SK-N-SH (cell line): ENCODE results near the gene DAGLA. TPM values are rescaled to one million over a fixed set of nuclear protein-coding genes. Genes with fewer than 3 reads are reported as not detected.

Experiments
- CTCF ChIA-PET: fragments of 300-600, 350-600 bp; formaldehyde crosslinking; extraction: SDS; loops from one replicate; lab custom pipeline; 2021; lab: Yijun Ruan, JAX
- POLR2A ChIA-PET: fragments of 350-600 bp; sonication (Branson Sonifier 250); formaldehyde crosslinking; extraction: SDS; loops from one replicate; lab custom pipeline; 2020; ENCODE audit warnings: antibody characterized with exemption, inconsistent platforms; lab: Yijun Ruan, JAX
- DNase-seq: peaks from one replicate; pipeline ENCODE4 v3.0.0; 2012
- H2AFZ ChIP-seq: fragments of 200-600 bp; sonication (generic); 2 replicates; pipeline ENCODE4 v1.8.1; 2016; ENCODE audit warnings: antibody characterized with exemption, mild to moderate bottlenecking, low read depth
- H3F3A ChIP-seq: fragments of 200-600 bp; sonication (generic); replicated peaks from 2 replicates; pipeline ENCODE3; 2016; ENCODE audit warnings: antibody characterized with exemption, mild to moderate bottlenecking; ENCODE audit not compliant: insufficient read depth
- H3K27ac ChIP-seq, 2 experiments: fragments of 200-500 bp in 1 of 2; fragments of 200-600 bp in 1 of 2; sonication (Bioruptor generic) in 1 of 2; sonication (generic), shearing (Covaris generic) in 1 of 2; 2 replicates each; pipeline versions ENCODE4 v1.5.1 to v1.6.1; 2014 to 2016; ENCODE audit warnings: low read depth in 2 of 2, inconsistent platforms in 1 of 2, low read length in 1 of 2, mild to moderate bottlenecking in 1 of 2, mixed read lengths in 1 of 2
- H3K27me3 ChIP-seq: fragments of 200-600 bp; sonication (generic), shearing (Covaris generic); 2 replicates; pipeline ENCODE4 v1.6.1; 2016; ENCODE audit warnings: mixed run types; ENCODE audit not compliant: insufficient read depth
- H3K36me3 ChIP-seq, 2 experiments: fragments of 200-500 bp in 1 of 2; fragments of 200-600 bp in 1 of 2; sonication (Bioruptor generic) in 1 of 2; sonication (generic) in 1 of 2; replicated peaks in 1 of 2; 2 replicates each; pipeline versions ENCODE3 to v1.5.1; 2014 to 2016; ENCODE audit warnings: low read length in 1 of 2, mild to moderate bottlenecking in 1 of 2; ENCODE audit not compliant: insufficient read depth in 2 of 2, control insufficient read depth in 1 of 2
- H3K4me1 ChIP-seq, 2 experiments: fragments of 200-500 bp in 1 of 2; fragments of 200-600 bp in 1 of 2; sonication (Bioruptor generic) in 1 of 2; sonication (generic), shearing (Covaris generic) in 1 of 2; 2 replicates each; pipeline versions ENCODE4 v1.5.1 to v1.6.1; 2014 to 2016; ENCODE audit warnings: low read depth in 1 of 2, low read length in 1 of 2, mixed run types in 1 of 2; ENCODE audit not compliant: insufficient read depth in 2 of 2, control insufficient read depth in 1 of 2
- H3K4me2 ChIP-seq: fragments of 200-600 bp; sonication (generic), shearing (Covaris generic); 2 replicates; pipeline ENCODE4 v1.6.1; 2017; ENCODE audit warnings: mixed run types
- H3K4me3 ChIP-seq, 2 experiments: fragments of 200-500 bp in 1 of 2; fragments of 200-600 bp in 1 of 2; sonication (Bioruptor generic) in 1 of 2; sonication (generic), shearing (Covaris generic) in 1 of 2; 2 replicates each; pipeline versions ENCODE4 v1.5.1 to v1.8.1; 2014 to 2016; ENCODE audit warnings: low read depth in 2 of 2, inconsistent platforms in 1 of 2, low read length in 1 of 2, mild to moderate bottlenecking in 1 of 2, mixed read lengths in 1 of 2, moderate library complexity in 1 of 2
- H3K79me2 ChIP-seq: fragments of 200-600 bp; sonication (generic); 2 replicates; pipeline ENCODE4 v1.8.1; 2017; ENCODE audit warnings: mild to moderate bottlenecking; ENCODE audit not compliant: insufficient read depth
- H3K9ac ChIP-seq: fragments of 200-600 bp; sonication (generic); 2 replicates; pipeline ENCODE4 v1.6.1; 2017; ENCODE audit warnings: mixed run types
- H3K9me2 ChIP-seq: fragments of 200-600 bp; sonication (generic); 2 replicates; pipeline ENCODE4 v1.6.1; 2017; ENCODE audit warnings: mixed run types
- H3K9me3 ChIP-seq: fragments of 200-600 bp; sonication (generic); 2 replicates; pipeline ENCODE4 v1.6.1; 2017; ENCODE audit warnings: mixed run types, mild to moderate bottlenecking, moderate library complexity
- H4K20me1 ChIP-seq: fragments of 200-600 bp; sonication (generic); 2 replicates; pipeline ENCODE4 v1.6.1; 2017; ENCODE audit warnings: mild to moderate bottlenecking, mixed run types; ENCODE audit not compliant: insufficient read depth
- CHD2 ChIP-seq: fragments of 150-350 bp; IDR thresholded peaks from 2 replicates; pipeline ENCODE4 v1.6.1; 2018; ENCODE audit warnings: low read length; ENCODE audit not compliant: partially characterized antibody
- EP300 ChIP-seq, 2 experiments: IDR thresholded peaks; 2 replicates each; pipeline versions ENCODE4 v1.4.0 to v1.6.1; 2012; ENCODE audit warnings: borderline replicate concordance in 1 of 2, low read depth in 1 of 2, low read length in 1 of 2
- EZH2phosphoT487 ChIP-seq: fragments of 200-600 bp; sonication (generic); IDR thresholded peaks from 2 replicates; pipeline ENCODE4 v1.6.1; 2017; ENCODE audit warnings: low read depth, mixed run types, mild to moderate bottlenecking, antibody characterized with exemption, moderate library complexity, borderline replicate concordance
- FOSL2 ChIP-seq: IDR thresholded peaks from 2 replicates; pipeline ENCODE4 v1.4.0; 2012; ENCODE audit warnings: low read depth, mild to moderate bottlenecking, moderate library complexity, borderline replicate concordance
- FOXM1 ChIP-seq: IDR thresholded peaks from 2 replicates; pipeline ENCODE4 v1.4.0; 2012; ENCODE audit warnings: low read depth, mild to moderate bottlenecking
- JUND ChIP-seq: IDR thresholded peaks from 2 replicates; pipeline ENCODE4 v1.4.0; 2012
- NFIC ChIP-seq: IDR thresholded peaks from 2 replicates; pipeline ENCODE4 v1.4.0; 2012; ENCODE audit warnings: borderline replicate concordance
- NRF1 ChIP-seq: IDR thresholded peaks from 2 replicates; pipeline ENCODE4 v1.6.1; 2012; ENCODE audit warnings: low read depth, mild to moderate bottlenecking, low read length
- RFX5 ChIP-seq: IDR thresholded peaks from 2 replicates; pipeline ENCODE4 v1.6.1; 2012; ENCODE audit warnings: mild to moderate bottlenecking, improper control_type of control experiment, low read length
- SMC3 ChIP-seq: IDR thresholded peaks from 2 replicates; pipeline ENCODE4 v1.6.1; 2012; ENCODE audit warnings: low read depth, low read length, improper control_type of control experiment
- TCF12 ChIP-seq: IDR thresholded peaks from 2 replicates; pipeline ENCODE4 v1.4.0; 2012
- WGBS: methylation state at CpG from one replicate; pipeline ENCODE4 v1.1.6; 2017; ENCODE audit warnings: low lambda C conversion rate; 5-methylcytosine and 5-hydroxymethylcytosine counted together
- polyA plus RNA-seq, 3 experiments: library from polyadenylated mRNA; depleted of rRNA; stranded (reverse); fragments of >200 nt; gene quantifications; 2 replicates each; pipeline ENCODE4 v1.2.3, GENCODE V29; 2012
- TF ChIP-seq, protein P1 (sequence below): fragments of 150-350 bp; IDR thresholded peaks from 2 replicates; pipeline ENCODE4 v1.6.1; 2017; ENCODE audit warnings: antibody characterized with exemption, low read length, low read depth, borderline replicate concordance
- TF ChIP-seq, protein P2 (sequence below): IDR thresholded peaks from 2 replicates; pipeline ENCODE4 v1.4.0; 2012; ENCODE audit warnings: low read depth, borderline replicate concordance
- TF ChIP-seq, protein P3 (sequence below): IDR thresholded peaks from 2 replicates; pipeline ENCODE4 v1.4.0; 2012; ENCODE audit warnings: low read depth

DAGLA gene
- polyA plus RNA-seq, 1 of the 3 experiments (the other 2 are of a cell fraction), result 3.3 TPM

DNA sequence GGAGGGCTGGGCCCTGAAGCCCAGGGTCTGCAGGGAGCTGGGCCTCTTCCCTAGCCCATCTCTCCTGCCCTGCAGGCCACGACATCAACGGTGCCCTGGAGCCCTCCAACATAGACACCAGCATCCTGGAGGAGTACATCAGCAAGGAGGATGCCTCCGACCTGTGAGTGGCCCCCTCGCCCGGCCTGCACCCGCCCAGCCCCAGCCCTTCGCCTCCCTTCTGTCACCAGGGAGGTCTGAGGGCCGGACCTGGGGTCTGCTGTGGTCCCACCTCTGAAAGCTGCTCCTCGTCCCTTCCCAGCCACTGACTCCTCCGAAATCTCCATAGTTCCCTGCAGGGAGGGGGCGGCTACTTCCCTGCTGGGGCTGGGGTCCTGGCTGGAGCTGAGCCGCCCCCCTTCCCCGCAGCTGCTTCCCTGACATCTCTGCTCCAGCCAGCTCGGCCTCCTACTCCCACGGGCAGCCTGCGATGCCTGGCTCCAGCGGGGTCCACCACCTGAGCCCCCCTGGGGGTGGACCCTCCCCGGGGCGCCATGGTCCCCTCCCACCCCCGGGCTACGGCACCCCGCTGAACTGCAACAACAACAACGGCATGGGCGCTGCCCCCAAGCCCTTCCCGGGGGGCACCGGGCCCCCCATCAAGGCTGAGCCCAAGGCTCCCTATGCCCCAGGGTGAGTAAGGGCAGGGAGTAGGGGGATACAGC, 85.5 kb downstream of the DAGLA start:
- ChIA-PET POLR2A (interaction anchor here (0.6 kb wide), 1 partner anchor 26 kb away, joined by 4 read pairs; no protein-coding TSS in a partner anchor), CTCF (interaction anchor here (1.4 to 14.3 kb wide), 5 partner anchors 12 to 317 kb away, joined by 3 to 140 read pairs (median 14); partner anchors contain the start of gene MYRF)
- TF ChIP-seq, protein P1, sequence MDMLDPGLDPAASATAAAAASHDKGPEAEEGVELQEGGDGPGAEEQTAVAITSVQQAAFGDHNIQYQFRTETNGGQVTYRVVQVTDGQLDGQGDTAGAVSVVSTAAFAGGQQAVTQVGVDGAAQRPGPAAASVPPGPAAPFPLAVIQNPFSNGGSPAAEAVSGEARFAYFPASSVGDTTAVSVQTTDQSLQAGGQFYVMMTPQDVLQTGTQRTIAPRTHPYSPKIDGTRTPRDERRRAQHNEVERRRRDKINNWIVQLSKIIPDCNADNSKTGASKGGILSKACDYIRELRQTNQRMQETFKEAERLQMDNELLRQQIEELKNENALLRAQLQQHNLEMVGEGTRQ, result no peak
- TF ChIP-seq NFIC (no peak), FOXM1 (no peak), NRF1 (no peak), SMC3 (no peak), CHD2 (no peak), EZH2phosphoT487 (no peak), JUND (no peak), EP300 (IDR thresholded peaks at IDR 0.05; ENCODE audit: borderline replicate concordance in 1 of 2, low read depth in 1 of 2, low read length in 1 of 2) (no peak), TCF12 (no peak), FOSL2 (no peak)
- TF ChIP-seq, protein P2, sequence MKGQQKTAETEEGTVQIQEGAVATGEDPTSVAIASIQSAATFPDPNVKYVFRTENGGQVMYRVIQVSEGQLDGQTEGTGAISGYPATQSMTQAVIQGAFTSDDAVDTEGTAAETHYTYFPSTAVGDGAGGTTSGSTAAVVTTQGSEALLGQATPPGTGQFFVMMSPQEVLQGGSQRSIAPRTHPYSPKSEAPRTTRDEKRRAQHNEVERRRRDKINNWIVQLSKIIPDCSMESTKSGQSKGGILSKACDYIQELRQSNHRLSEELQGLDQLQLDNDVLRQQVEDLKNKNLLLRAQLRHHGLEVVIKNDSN, result no peak
- H3K4me2 ChIP-seq, result no peak overlapping the region
- H3F3A ChIP-seq, result no peaks in the 10 kb centered on the region
- no peak overlapping the region for H2AFZ ChIP-seq
- H3K27me3 ChIP-seq, result no peaks in the 10 kb centered on the region
- no peaks in the 10 kb centered on the region for H3K9me3 ChIP-seq
- H3K9ac ChIP-seq, result no peak overlapping the region
- 90% methylated on average over 16 of the region's 26 CpGs for whole genome bisulfite sequencing
- H3K79me2 ChIP-seq, result no peaks in the 10 kb centered on the region
- no peaks in the 10 kb centered on the region for H3K36me3 ChIP-seq
- H4K20me1 ChIP-seq, result no peaks in the 10 kb centered on the region
- peaks cover 0 to 30% of the 10 kb centered on the region in 2 experiments; a peak in 2 of 4 replicates for H3K4me1 ChIP-seq
- no peak overlapping the region for H3K27ac ChIP-seq
- DNase-seq, result no peak
- no peaks in the 10 kb centered on the region for H3K9me2 ChIP-seq
- no peak overlapping the region for H3K4me3 ChIP-seq

DNA sequence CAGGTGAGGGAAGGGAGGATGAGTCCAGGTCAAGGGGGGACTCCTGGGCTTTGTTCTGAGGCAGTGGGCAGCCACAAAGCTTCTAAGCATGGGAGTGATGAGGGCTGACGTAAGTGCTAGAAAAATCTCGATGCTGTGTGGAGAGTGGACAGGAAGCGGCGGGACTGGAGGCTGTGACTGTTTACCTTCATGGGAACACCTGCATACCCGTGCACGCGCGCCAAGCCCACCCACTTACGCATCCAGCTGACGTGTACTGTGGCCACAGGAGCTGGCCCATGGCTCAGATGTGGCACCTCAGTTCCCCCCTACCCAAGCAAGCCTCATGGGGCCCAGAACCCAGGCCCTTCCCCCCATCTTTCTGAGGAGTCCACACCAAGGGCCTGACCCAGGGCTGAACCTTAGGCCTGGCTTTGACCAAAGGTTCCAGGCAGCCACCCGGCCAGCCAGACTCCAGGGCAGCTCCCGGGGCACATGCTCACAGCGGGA, 86.2 kb downstream of the DAGLA start:
- H3K27ac ChIP-seq, result no peak overlapping the region
- no peaks in the 10 kb centered on the region for H3K36me3 ChIP-seq
- no peak overlapping the region for H2AFZ ChIP-seq
- H3K4me1 ChIP-seq, result peaks cover 0 to 28% of the 10 kb centered on the region in 2 experiments; a peak in 2 of 4 replicates
- no peaks in the 10 kb centered on the region for H3K79me2 ChIP-seq
- no peak overlapping the region for H3K4me2 ChIP-seq
- H3K27me3 ChIP-seq, result no peaks in the 10 kb centered on the region
- no peaks in the 10 kb centered on the region for H3K9me3 ChIP-seq
- H4K20me1 ChIP-seq, result no peaks in the 10 kb centered on the region
- no peak for DNase-seq
- no peaks in the 10 kb centered on the region for H3F3A ChIP-seq
- H3K9me2 ChIP-seq, result no peaks in the 10 kb centered on the region
- no peak overlapping the region for H3K9ac ChIP-seq
- ChIA-PET POLR2A (interaction anchor here (1.2 kb wide), 1 partner anchor 26 kb away, joined by 3 read pairs; the partner anchor contains the start of genes FEN1 and TMEM258), CTCF (interaction anchor here (0.7 to 14.3 kb wide), 6 partner anchors 13 to 730 kb away, joined by 3 to 140 read pairs (median 12); partner anchors contain the start of gene MYRF)
- H3K4me3 ChIP-seq, result no peak overlapping the region
- TF ChIP-seq, protein P3, sequence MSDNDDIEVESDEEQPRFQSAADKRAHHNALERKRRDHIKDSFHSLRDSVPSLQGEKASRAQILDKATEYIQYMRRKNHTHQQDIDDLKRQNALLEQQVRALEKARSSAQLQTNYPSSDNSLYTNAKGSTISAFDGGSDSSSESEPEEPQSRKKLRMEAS, result no peak
- TF ChIP-seq FOSL2, result no peak
- TF ChIP-seq RFX5, result no peak
- TF ChIP-seq CHD2, result no peak
- TF ChIP-seq TCF12, result no peak
- 89% methylated on average over 10 of the region's 13 CpGs for WGBS
